Peyer's patch (tissue), 4 donors: ENCODE measurements around the gene TUBAL3.

Experiments used
- CTCF ChIP-seq, 6 experiments: fragments of 450-650 bp in 4 of 6; fragments of 200-600 bp in 2 of 6; sonication (generic) in 1 of 6; IDR thresholded peaks; one replicate each; pipeline ENCODE4 v1.5.1; 2017 to 2019; ENCODE audit warnings: antibody characterized with exemption in 6 of 6, mild to moderate bottlenecking in 3 of 6, moderate library complexity in 1 of 6
- POLR2A ChIP-seq, 2 donors: fragments of 450-650 bp; IDR thresholded peaks; one replicate each; pipeline ENCODE4 v1.5.1; 2017; ENCODE audit warnings: antibody characterized with exemption in 2 of 2, mild to moderate bottlenecking in 2 of 2, moderate library complexity in 2 of 2

- TF ChIP-seq CTCF (IDR thresholded peaks at IDR 0.05) (no peak), POLR2A (IDR thresholded peaks at IDR 0.05) (peak in 1 of 2 donors; percentile 27)
These were observed 43.0 kb upstream of the TUBAL3 start for GRCh38 chr10:5447611-5448071.
